Hematopoietic multipotent progenitor cell (in vitro differentiated cells): ENCODE results near the gene SPATA24. TPM values are rescaled to one million over a fixed set of nuclear protein-coding genes. Genes with fewer than 3 reads are reported as not detected.
A peak's percentile ranks its signal among the peaks of the same experiment; 100 is the strongest.
"Not testable (repeated sequence)": the region's sequence is repeated elsewhere in the genome, so short reads cannot be mapped to it uniquely, and the experiment has no call there.

ENCODE experiments used
- DNase-seq, 3 donors: peaks; one replicate each; pipeline ENCODE4 v3.0.0-alpha.2; 2011 to 2015; ENCODE audit warnings: low read depth in 2 of 3, low spot score in 2 of 3
- total RNA-seq: library from RNA; depleted of rRNA; stranded (reverse); fragments of >200 nt; gene quantifications from one replicate; pipeline ENCODE4 v1.2.3, GENCODE V29; 2012

Gene SPATA24
- 2.2 TPM for total RNA-seq

- peak; percentile 89 to 99 (median 98) for DNase-seq
Measured at GRCh38 chr5:139403787-139404483, at the start of gene SPATA24. Gene SPATA24 (minus strand): TSS chr5:139404089. CDS start chr5:139404060, 29 bp downstream.

GRCh38 chr5:139451878-139452660 is 48.2 kb upstream of the SPATA24 start:
- no peak for DNase-seq

- DNase-seq = no peak
Measured at GRCh38 chr5:139451176-139451575, 47.3 kb upstream of the SPATA24 start.

GRCh38 chr5:139446956-139447779 is 43.3 kb upstream of the SPATA24 start:
- DNase-seq = no peak

- no peak for DNase-seq
Measured at GRCh38 chr5:139445325-139446170, 41.7 kb upstream of the SPATA24 start.

GRCh38 chr5:139443831-139444453 is 40.1 kb upstream of the SPATA24 start:
- peak in 1 of 3 donors; percentile 20 for DNase-seq

- DNase-seq = not testable (repeated sequence)
Measured at GRCh38 chr5:139440416-139440815, 36.5 kb upstream of the SPATA24 start.

- peak; percentile 65 to 91 (median 88) for DNase-seq
Measured at GRCh38 chr5:139439013-139439903, 35.4 kb upstream of the SPATA24 start, which contains the start of gene DNAJC18. Gene DNAJC18 (minus strand): TSS chr5:139439525. CDS start chr5:139439445, 80 bp downstream.

GRCh38 chr5:139438707-139439012 is 34.8 kb upstream of the SPATA24 start:
- DNase-seq = no peak

- no peak for DNase-seq
Measured at GRCh38 chr5:139435676-139436075, 31.8 kb upstream of the SPATA24 start.

- no peak for DNase-seq
Measured at GRCh38 chr5:139431706-139432105, 27.8 kb upstream of the SPATA24 start.

GRCh38 chr5:139430015-139430414 is 26.1 kb upstream of the SPATA24 start:
- DNase-seq = no peak

GRCh38 chr5:139426203-139426885 is 22.5 kb upstream of the SPATA24 start:
- DNase-seq = peak in 1 of 3 donors; percentile 41

- DNase-seq = no peak
Measured at GRCh38 chr5:139425497-139425896, 21.6 kb upstream of the SPATA24 start.

- DNase-seq = peak; percentile 41 to 89 (median 73)
Measured at GRCh38 chr5:139422307-139422893, 18.5 kb upstream of the SPATA24 start.

- DNase-seq = peak in 1 of 3 donors; percentile 17
Measured at GRCh38 chr5:139419226-139420192, 15.6 kb upstream of the SPATA24 start.

GRCh38 chr5:139418793-139419192 is 14.9 kb upstream of the SPATA24 start:
- DNase-seq = no peak
